Measurements from ENCODE around the gene STRN4. TPM values are rescaled to one million over a fixed set of nuclear protein-coding genes. Genes with fewer than 3 reads are reported as not detected.

The STRN4 gene
- polyA plus RNA-seq, 3 donors, result 37.5 to 239 (median 48.0) TPM

GRCh38 chr19:46670813-46671212, 75.4 kb downstream of the STRN4 start:
- Histone ChIP-seq H3K9ac (ENCODE audit: insufficient read depth, low read length, poor library complexity, severe bottlenecking) (no peak overlapping the region), H3K27ac (ENCODE audit: low read depth in 1 of 2, low read length in 2 of 2) (no peak overlapping the region), H3K4me3 (replicated peaks in 1 of 3; ENCODE audit: low read depth in 2 of 3, low read length in 3 of 3) (no peak overlapping the region), H3K9me3 (replicated peaks in 1 of 2; ENCODE audit: control insufficient read depth in 1 of 2, insufficient read depth in 1 of 2, low read length in 2 of 2) (no peaks in the 10 kb centered on the region), H3K4me2 (replicated peaks; ENCODE audit: extremely low read depth, low read length, poor library complexity, severe bottlenecking) (no peak overlapping the region), H3K36me3 (replicated peaks in 1 of 2; ENCODE audit: control insufficient read depth in 1 of 2, insufficient read depth in 2 of 2, low read length in 2 of 2) (peaks cover 23 to 31% of the 10 kb centered on the region in 2 donors), H4K20me1 (ENCODE audit: insufficient read depth, low read length) (no peaks in the 10 kb centered on the region), H3K4me1 (ENCODE audit: control insufficient read depth in 1 of 2, insufficient read depth in 2 of 2, low read length in 2 of 2) (no peaks in the 10 kb centered on the region), H2AFZ (ENCODE audit: insufficient read depth, low read depth, low read length, poor library complexity, severe bottlenecking) (no peak overlapping the region), H3K27me3 (ENCODE audit: control insufficient read depth in 2 of 2, insufficient read depth in 2 of 2, low read length in 2 of 2) (no peaks in the 10 kb centered on the region), H3K79me2 (ENCODE audit: insufficient read depth, low read length) (no peaks in the 10 kb centered on the region)
- H3K9me3 Mint-ChIP-seq, result no peaks in the 10 kb centered on the region
- peaks cover 1 to 8% (median 7%) of the 10 kb centered on the region in 3 donors for H3K27me3 Mint-ChIP-seq (ENCODE audit: low read depth in 3 of 3)
- no peak for DNase-seq
- TF ChIP-seq, protein P1, sequence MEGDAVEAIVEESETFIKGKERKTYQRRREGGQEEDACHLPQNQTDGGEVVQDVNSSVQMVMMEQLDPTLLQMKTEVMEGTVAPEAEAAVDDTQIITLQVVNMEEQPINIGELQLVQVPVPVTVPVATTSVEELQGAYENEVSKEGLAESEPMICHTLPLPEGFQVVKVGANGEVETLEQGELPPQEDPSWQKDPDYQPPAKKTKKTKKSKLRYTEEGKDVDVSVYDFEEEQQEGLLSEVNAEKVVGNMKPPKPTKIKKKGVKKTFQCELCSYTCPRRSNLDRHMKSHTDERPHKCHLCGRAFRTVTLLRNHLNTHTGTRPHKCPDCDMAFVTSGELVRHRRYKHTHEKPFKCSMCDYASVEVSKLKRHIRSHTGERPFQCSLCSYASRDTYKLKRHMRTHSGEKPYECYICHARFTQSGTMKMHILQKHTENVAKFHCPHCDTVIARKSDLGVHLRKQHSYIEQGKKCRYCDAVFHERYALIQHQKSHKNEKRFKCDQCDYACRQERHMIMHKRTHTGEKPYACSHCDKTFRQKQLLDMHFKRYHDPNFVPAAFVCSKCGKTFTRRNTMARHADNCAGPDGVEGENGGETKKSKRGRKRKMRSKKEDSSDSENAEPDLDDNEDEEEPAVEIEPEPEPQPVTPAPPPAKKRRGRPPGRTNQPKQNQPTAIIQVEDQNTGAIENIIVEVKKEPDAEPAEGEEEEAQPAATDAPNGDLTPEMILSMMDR (IDR thresholded peaks at IDR 0.05), result no peak
- H3K27ac Mint-ChIP-seq, result peak overlapping the region in 1 of 7 donors; percentile 1
- intact Hi-C loops (cut with micrococcal nuclease), result loop anchor here (10.0 kb wide), 1 partner anchor 266 kb away; no protein-coding TSS in a partner anchor
- no peak overlapping the region for H3K4me3 Mint-ChIP-seq
- H3K4me1 Mint-ChIP-seq, result no peaks in the 10 kb centered on the region
- H3K36me3 Mint-ChIP-seq, result peaks cover 28 to 30% of the 10 kb centered on the region in 2 donors

Small RNA genes lying within 50 kb of the gene (small RNA-seq; reads per million reads assigned to genes)
- not detected for gene MIR320E (ENCODE audit: insufficient read length, low read depth)
- not detected for gene RF00019 (ENCODE audit: insufficient read length, low read depth)
- not detected for gene RN7SL364P (ENCODE audit: insufficient read length, low read depth)

Other genes starting within 250 kb of the STRN4 start
- 100 to 1,000 TPM; 165 to 240 (median 177) TPM for gene CALM3, start 145.1 kb downstream of the STRN4 start, polyA plus RNA-seq
- gene PTGIR, start 121.4 kb downstream of the STRN4 start, polyA plus RNA-seq, result 10 to 100 TPM; 12.8 to 51.2 (median 14.1) TPM
- gene GNG8, start 110.2 kb downstream of the STRN4 start, polyA plus RNA-seq, result not detected
- under 1 TPM; 0.05 to 0.23 (median 0.09) TPM for gene DACT3, start 85.3 kb downstream of the STRN4 start, polyA plus RNA-seq
- 10 to 100 TPM in 1 of 3 donors, 1 to 10 TPM in 2; 6.5 to 46.9 (median 8.1) TPM for gene PRKD2, start 29.3 kb downstream of the STRN4 start, polyA plus RNA-seq
- 10 to 100 TPM in 1 of 3 donors, 1 to 10 TPM in 2; 2.1 to 21.5 (median 2.7) TPM for gene FKRP, start 393 bp downstream of the STRN4 start, polyA plus RNA-seq
- gene SLC1A5, start 42.1 kb upstream of the STRN4 start, polyA plus RNA-seq, result 10 to 100 TPM; 34.6 to 64.9 (median 57.3) TPM
- gene AP2S1, start 104.4 kb upstream of the STRN4 start, polyA plus RNA-seq, result 100 to 1,000 TPM; 123 to 194 (median 170) TPM
- 1 to 10 TPM; 1.5 to 7.6 (median 2.0) TPM for gene ARHGAP35, start 114.5 kb upstream of the STRN4 start, polyA plus RNA-seq

Measured in CD14-positive monocyte (primary cell).